Activated CD8-positive, alpha-beta T cell treated with anti-CD3 and anti-CD28 coated beads for 36 hours (primary cell): ENCODE results near the gene WNT2. TPM values are rescaled to one million over a fixed set of nuclear protein-coding genes. Genes with fewer than 3 reads are reported as not detected.

Experiments
- ATAC-seq: fragments of 200-7000 bp; cut with Tn5 transposase; one replicate; pipeline ENCODE4 v1.10.0; 2021; ENCODE audit warnings: mild to moderate bottlenecking, moderate library complexity
- CTCF ChIA-PET: fragments of 350-600 bp; sonication (Branson Sonifier 250); formaldehyde crosslinking; loops from one replicate; lab custom pipeline; 2021; ENCODE audit warnings: antibody characterized with exemption; lab: Charles Lee
- POLR2A ChIA-PET: fragments of 350-600 bp; sonication (Branson Sonifier 250); formaldehyde crosslinking; loops from one replicate; lab custom pipeline; 2021; ENCODE audit warnings: antibody characterized with exemption; lab: Charles Lee
- DNase-seq: peaks from one replicate; pipeline ENCODE4 v3.0.0-alpha.2; 2020
- H3K27ac Mint-ChIP-seq: one replicate; pipeline ENCODE4 v1.8.0; 2021; ENCODE audit warnings: mild to moderate bottlenecking, mixed read lengths
- H3K27me3 Mint-ChIP-seq: one replicate; pipeline ENCODE4 v1.8.0; 2021; ENCODE audit warnings: mixed read lengths
- H3K36me3 Mint-ChIP-seq: one replicate; pipeline ENCODE4 v1.8.0; 2021; ENCODE audit warnings: low read depth, mixed read lengths
- H3K4me1 Mint-ChIP-seq: one replicate; pipeline ENCODE4 v1.8.0; 2021; ENCODE audit warnings: low read depth, mixed read lengths
- H3K4me3 Mint-ChIP-seq: one replicate; pipeline ENCODE4 v1.8.0; 2021; ENCODE audit warnings: mild to moderate bottlenecking, moderate library complexity, mixed read lengths
- H3K9me3 Mint-ChIP-seq: one replicate; pipeline ENCODE4 v1.8.0; 2021; ENCODE audit warnings: mixed read lengths
- CTCF ChIP-seq: fragments of 200-600 bp; IDR thresholded peaks from one replicate; pipeline ENCODE4 v1.8.0; 2022; ENCODE audit warnings: antibody characterized with exemption, mild to moderate bottlenecking
- intact Hi-C: fragments of 100-400 bp; cut with micrococcal nuclease; formaldehyde crosslinking; loops from one replicate; pipeline ENCODE4 v1.10.0; 2022
- total RNA-seq, 2 experiments: library from RNA; stranded (reverse); gene quantifications; one replicate each; pipeline ENCODE4 v1.2.3, GENCODE V29; 2021

Gene WNT2
- total RNA-seq, 2 experiments from 2014 or later, result not detected

DNA sequence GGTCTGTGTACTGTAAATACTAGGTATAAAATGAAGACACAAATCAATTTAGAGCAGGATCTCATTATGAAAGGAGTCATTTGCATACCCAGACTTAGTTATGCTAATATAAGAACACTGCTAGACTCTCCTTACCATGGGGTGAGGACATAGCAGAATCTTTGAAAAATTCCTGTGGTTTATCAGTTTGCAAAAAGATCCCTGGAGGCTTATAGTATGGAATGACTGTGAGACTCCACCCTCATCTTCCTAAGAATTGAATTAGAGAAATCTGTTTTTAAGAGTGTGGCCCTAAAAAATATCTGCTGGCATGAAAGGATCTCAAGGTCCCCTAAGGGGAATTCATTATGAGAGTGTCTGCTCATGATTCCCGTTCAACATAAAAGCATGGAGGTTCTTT, 63.2 kb downstream of the WNT2 start:
- Mint-ChIP-seq H3K27ac (no peak overlapping the region), H3K4me3 (no peak overlapping the region), H3K4me1 (no peaks in the 10 kb centered on the region), H3K36me3 (no peaks in the 10 kb centered on the region), H3K9me3 (no peaks in the 10 kb centered on the region), H3K27me3 (peaks cover 6% of the 10 kb centered on the region)
- DNase-seq (no peak), ATAC-seq (no peak)
- ChIA-PET CTCF (no interaction called here), POLR2A (no interaction called here)
- no peak for TF ChIP-seq CTCF
- intact Hi-C loops, result no loop called here

GRCh38 chr7:117251687-117252086, 71.2 kb downstream of the WNT2 start:
- no peak overlapping the region for H3K4me3 Mint-ChIP-seq
- H3K27me3 Mint-ChIP-seq, result peaks cover 3% of the 10 kb centered on the region
- no peaks in the 10 kb centered on the region for H3K9me3 Mint-ChIP-seq
- H3K4me1 Mint-ChIP-seq, result no peaks in the 10 kb centered on the region
- ATAC-seq, result no peak
- DNase-seq, result no peak
- H3K27ac Mint-ChIP-seq, result no peak overlapping the region
- no peak for TF ChIP-seq CTCF
- intact Hi-C loops, result no loop called here
- ChIA-PET CTCF (no interaction called here), POLR2A (no interaction called here)
- H3K36me3 Mint-ChIP-seq, result no peaks in the 10 kb centered on the region

DNA sequence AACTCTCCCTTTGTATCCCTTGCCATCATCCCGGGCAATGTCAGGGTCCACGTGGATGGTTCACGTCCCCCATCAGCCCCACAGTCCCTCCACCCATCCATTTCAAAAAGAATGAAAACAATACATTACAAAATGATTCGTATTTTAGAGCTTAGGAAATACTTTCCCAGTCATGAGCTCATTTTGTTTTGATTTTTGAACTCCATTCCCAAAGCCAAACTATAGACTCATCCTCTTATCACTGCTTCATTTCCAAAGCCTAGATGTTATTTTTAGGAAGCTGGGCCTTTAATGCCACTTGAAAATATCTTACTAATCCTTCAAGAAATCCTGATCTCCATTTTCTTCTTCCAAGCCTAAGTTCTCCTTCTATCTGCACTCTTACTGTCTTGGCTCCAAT, 72.1 kb downstream of the WNT2 start:
- ChIA-PET CTCF (no interaction called here), POLR2A (no interaction called here)
- no peaks in the 10 kb centered on the region for H3K36me3 Mint-ChIP-seq
- no peak overlapping the region for H3K27ac Mint-ChIP-seq
- DNase-seq (no peak), ATAC-seq (no peak)
- H3K4me1 Mint-ChIP-seq, result no peaks in the 10 kb centered on the region
- intact Hi-C loops, result no loop called here
- TF ChIP-seq CTCF, result no peak
- no peak overlapping the region for H3K4me3 Mint-ChIP-seq
- H3K27me3 Mint-ChIP-seq, result peaks cover 3% of the 10 kb centered on the region
- H3K9me3 Mint-ChIP-seq, result no peaks in the 10 kb centered on the region

DNA sequence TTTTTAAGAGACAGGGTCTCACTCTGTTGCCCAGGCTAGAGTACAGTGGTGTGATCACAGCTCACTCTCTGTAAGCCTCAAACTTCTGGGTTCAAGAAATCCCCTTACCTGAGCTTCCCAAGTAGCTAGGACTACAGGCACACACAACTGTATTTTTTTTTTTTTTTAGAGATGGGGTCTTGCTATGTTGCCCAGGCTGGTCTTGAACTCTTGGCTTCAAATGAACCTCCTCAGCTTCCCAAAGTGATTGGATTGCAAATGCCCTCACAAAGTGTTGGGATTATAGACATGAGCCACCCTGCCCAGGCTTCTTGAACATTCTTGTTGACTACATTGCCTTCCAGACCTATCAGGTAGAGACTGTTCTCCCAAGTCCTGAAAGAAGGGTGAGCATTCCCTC, 72.6 kb downstream of the WNT2 start:
- POLR2A ChIA-PET, result no interaction called here
- Mint-ChIP-seq H3K36me3 (no peaks in the 10 kb centered on the region), H3K4me1 (no peaks in the 10 kb centered on the region), H3K9me3 (no peaks in the 10 kb centered on the region), H3K27ac (no peak overlapping the region), H3K27me3 (peaks cover 3% of the 10 kb centered on the region), H3K4me3 (no peak overlapping the region)
- intact Hi-C loops, result no loop called here
- DNase-seq (no peak), ATAC-seq (no peak)
- no peak for TF ChIP-seq CTCF
- CTCF ChIA-PET, result no interaction called here

DNA sequence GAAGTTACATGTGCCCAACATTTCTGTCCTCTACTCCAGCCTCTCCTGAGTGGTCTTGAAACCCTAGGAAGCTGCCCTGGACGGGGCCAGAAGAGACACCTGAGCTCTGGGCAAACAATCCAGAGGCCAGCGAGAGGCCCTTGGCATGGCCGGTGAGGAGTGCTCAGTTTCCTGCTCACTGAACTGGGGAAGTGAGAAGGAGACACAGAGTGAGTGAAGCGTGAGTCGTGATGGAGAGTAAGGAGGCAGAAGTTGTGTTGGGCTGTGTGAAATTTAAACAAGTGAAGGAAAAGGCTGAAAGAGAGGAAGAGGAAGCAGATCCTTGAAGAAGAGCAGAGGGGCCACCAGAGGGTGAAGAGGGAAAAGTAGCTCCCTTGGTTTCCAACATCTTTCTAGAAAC, 73.2 kb downstream of the WNT2 start:
- Mint-ChIP-seq H3K4me3 (no peak overlapping the region), H3K36me3 (no peaks in the 10 kb centered on the region), H3K27ac (no peak overlapping the region), H3K9me3 (no peaks in the 10 kb centered on the region), H3K4me1 (no peaks in the 10 kb centered on the region), H3K27me3 (peaks cover 1% of the 10 kb centered on the region)
- DNase-seq (no peak), ATAC-seq (no peak)
- ChIA-PET CTCF (no interaction called here), POLR2A (no interaction called here)
- intact Hi-C loops, result no loop called here
- TF ChIP-seq CTCF, result no peak
